B cell (primary cell): ENCODE data around the gene SEMA6A.

Experiments used
- CTCF ChIP-seq: fragments of 200-600 bp; IDR thresholded peaks from one replicate; pipeline ENCODE4 v1.8.0; 2022; ENCODE audit warnings: antibody characterized with exemption, mild to moderate bottlenecking
- EZH2 ChIP-seq: IDR thresholded peaks from 2 replicates; pipeline ENCODE4 v1.6.1; 2012; ENCODE audit warnings: borderline replicate concordance, low read depth, mild to moderate bottlenecking, moderate library complexity, low read length; ENCODE audit not compliant: insufficient read depth, poor library complexity, severe bottlenecking

- TF ChIP-seq CTCF, result no peak
- TF ChIP-seq EZH2, result no peak
These were observed 12.0 kb downstream of the SEMA6A start for GRCh38 chr5:116562669-116563068.
